NCI-H345 treated with DMSO at 0.1 percent for 48 hours (cell line): ENCODE results near the gene TCEA2.
"Not testable (repeated sequence)": the region's sequence is repeated elsewhere in the genome, so short reads cannot be mapped to it uniquely, and the experiment has no call there.

Experiments
- DNase-seq: peaks from one replicate; lab custom pipeline; 2025; ENCODE audit not compliant: unreplicated experiment; lab: John Stamatoyannopoulos, UW

The TCEA2 gene

GRCh38 chr20:64106435-64106961 lies 43.5 kb downstream of the TCEA2 start:
- no peak for DNase-seq

GRCh38 chr20:64106981-64107735 lies 44.2 kb downstream of the TCEA2 start, which contains the start of gene NPBWR2:
Gene NPBWR2, minus strand, starts transcription at chr20:64107565. Its CDS starts 734 bp downstream, at chr20:64106831.
- no peak for DNase-seq

GRCh38 chr20:64107736-64108457 lies 44.9 kb downstream of the TCEA2 start:
- DNase-seq, result no peak

- no peak for DNase-seq
These were observed 46.0 kb downstream of the TCEA2 start for GRCh38 chr20:64108731-64109681.

- no peak for DNase-seq
These were observed 46.9 kb downstream of the TCEA2 start for GRCh38 chr20:64109831-64110391.

- no peak for DNase-seq
These were observed 47.5 kb downstream of the TCEA2 start for GRCh38 chr20:64110411-64111068.

- no peak for DNase-seq
These were observed 49.0 kb downstream of the TCEA2 start for GRCh38 chr20:64111841-64112641.

- no peak for DNase-seq
These were observed 49.9 kb downstream of the TCEA2 start for GRCh38 chr20:64112691-64113443.

- DNase-seq, result no peak
These were observed 50.4 kb downstream of the TCEA2 start for GRCh38 chr20:64113444-64113775.

- no peak for DNase-seq
These were observed 50.9 kb downstream of the TCEA2 start for GRCh38 chr20:64113796-64114355.

- no peak for DNase-seq
These were observed 51.5 kb downstream of the TCEA2 start for GRCh38 chr20:64114356-64114971.

- DNase-seq, result no peak
These were observed 52.3 kb downstream of the TCEA2 start for GRCh38 chr20:64115171-64115911.

GRCh38 chr20:64116016-64116415 lies 53.0 kb downstream of the TCEA2 start:
- DNase-seq, result no peak

GRCh38 chr20:64116541-64117431 lies 53.8 kb downstream of the TCEA2 start:
- no peak for DNase-seq

- DNase-seq, result not testable (repeated sequence)
These were observed 54.4 kb downstream of the TCEA2 start for GRCh38 chr20:64117432-64117777.

GRCh38 chr20:64119301-64119680 lies 56.3 kb downstream of the TCEA2 start:
- DNase-seq, result no peak
